Astrocyte of the spinal cord (primary cell): Measurements from ENCODE around the gene MAX.
"Not testable (repeated sequence)": the region's sequence is repeated elsewhere in the genome, so short reads cannot be mapped to it uniquely, and the experiment has no call there.

Source experiments
- DNase-seq: peaks from one replicate; pipeline ENCODE4 v3.0.0; 2011; ENCODE audit warnings: low read depth, low spot score
- H3K4me3 ChIP-seq: 2 replicates; pipeline ENCODE4 v1.5.1; 2011; ENCODE audit warnings: low read depth, mild to moderate bottlenecking, low read length, moderate library complexity
- CTCF ChIP-seq: IDR thresholded peaks from 2 replicates; pipeline ENCODE4 v1.5.1; 2012; ENCODE audit warnings: low read depth, mild to moderate bottlenecking, low read length, inconsistent platforms
- in situ Hi-C: cut with HindIII; loops from 2 replicates; pipeline ENCODE4 v1.10.0; 2017; ENCODE audit warnings: low sequenced_read_pairs

The MAX gene

GRCh38 chr14:65098586-65098985 is 3.7 kb downstream of the MAX start:
- in situ Hi-C loops, result no loop called here
- TF ChIP-seq CTCF, result no peak
- no peak overlapping the region for H3K4me3 ChIP-seq
- peak; percentile 38 for DNase-seq

GRCh38 chr14:65096323-65097089 is 5.8 kb downstream of the MAX start:
- TF ChIP-seq CTCF, result no peak
- in situ Hi-C loops, result no loop called here
- no peak overlapping the region for H3K4me3 ChIP-seq
- DNase-seq, result no peak

DNA sequence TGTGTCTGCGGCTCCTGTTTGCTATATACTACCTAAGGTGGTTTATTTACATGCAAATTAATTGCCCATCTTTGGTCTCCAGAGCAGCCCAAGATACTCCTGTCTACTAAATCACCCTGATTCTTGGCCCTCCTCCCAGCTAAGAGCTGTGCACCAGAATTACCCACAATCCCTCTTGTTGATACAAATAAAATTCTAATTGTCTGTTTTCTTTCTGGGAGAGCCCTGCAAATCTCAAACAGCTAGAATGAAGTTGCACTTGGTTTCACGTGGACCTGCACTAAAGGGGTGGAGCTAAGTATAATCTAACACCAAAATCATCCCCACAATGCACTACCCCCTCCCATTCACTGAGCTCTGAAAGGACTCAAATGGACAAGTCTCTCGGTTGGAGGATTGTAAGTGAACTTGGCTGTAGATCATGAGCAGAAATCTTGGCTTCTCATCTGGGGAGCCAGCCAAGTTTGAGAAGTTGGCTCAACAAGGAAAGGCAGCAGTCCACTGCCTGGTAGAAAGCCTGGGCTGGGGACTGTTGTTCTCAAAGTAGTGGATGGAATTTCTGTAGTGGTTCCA is 6.6 kb downstream of the MAX start:
- in situ Hi-C loops, result no loop called here
- peak; percentile 87 for DNase-seq
- TF ChIP-seq CTCF, result no peak
- H3K4me3 ChIP-seq, result no peak overlapping the region

DNA sequence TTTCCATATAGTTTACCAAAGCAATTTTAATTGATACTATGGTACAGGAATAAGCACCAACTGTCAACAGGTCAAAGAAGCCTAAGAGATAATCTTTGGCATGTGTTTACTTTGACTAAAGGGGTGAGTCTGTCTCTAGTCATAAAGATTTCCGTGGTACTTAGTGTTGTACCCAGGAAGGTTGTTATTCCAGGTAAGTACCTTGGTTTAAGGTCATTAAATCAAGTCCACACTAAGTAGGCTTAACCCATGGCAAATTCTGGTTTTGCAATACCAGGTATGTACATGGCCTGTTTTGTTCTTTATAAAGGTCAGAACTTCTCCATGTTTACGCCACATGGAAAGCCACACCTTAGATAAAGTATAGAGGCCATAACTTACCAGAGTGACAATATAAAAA is 10.0 kb downstream of the MAX start:
- in situ Hi-C loops, result no loop called here
- H3K4me3 ChIP-seq, result no peak overlapping the region
- DNase-seq, result no peak
- TF ChIP-seq CTCF, result no peak

GRCh38 chr14:65087835-65088234 is 14.5 kb downstream of the MAX start:
- in situ Hi-C loops, H3K4me3 ChIP-seq, DNase-seq: not testable (repeated sequence)

GRCh38 chr14:65086686-65087085 is 15.6 kb downstream of the MAX start:
- H3K4me3 ChIP-seq, DNase-seq, in situ Hi-C loops: not testable (repeated sequence)

GRCh38 chr14:65084554-65085505 is 17.5 kb downstream of the MAX start:
- in situ Hi-C loops, result no loop called here
- no peak for TF ChIP-seq CTCF

More at GRCh38 chr14:65084554-65085505, 17.5 kb downstream of the MAX start:
- DNase-seq, result no peak
- H3K4me3 ChIP-seq, result no peak overlapping the region
